Effector CD8-positive, alpha-beta T cell (primary cell): ENCODE data around the gene FAM163B.

Source experiments
- DNase-seq: peaks from one replicate; lab custom pipeline; 2025; lab: John Stamatoyannopoulos, UW

FAM163B gene

DNA sequence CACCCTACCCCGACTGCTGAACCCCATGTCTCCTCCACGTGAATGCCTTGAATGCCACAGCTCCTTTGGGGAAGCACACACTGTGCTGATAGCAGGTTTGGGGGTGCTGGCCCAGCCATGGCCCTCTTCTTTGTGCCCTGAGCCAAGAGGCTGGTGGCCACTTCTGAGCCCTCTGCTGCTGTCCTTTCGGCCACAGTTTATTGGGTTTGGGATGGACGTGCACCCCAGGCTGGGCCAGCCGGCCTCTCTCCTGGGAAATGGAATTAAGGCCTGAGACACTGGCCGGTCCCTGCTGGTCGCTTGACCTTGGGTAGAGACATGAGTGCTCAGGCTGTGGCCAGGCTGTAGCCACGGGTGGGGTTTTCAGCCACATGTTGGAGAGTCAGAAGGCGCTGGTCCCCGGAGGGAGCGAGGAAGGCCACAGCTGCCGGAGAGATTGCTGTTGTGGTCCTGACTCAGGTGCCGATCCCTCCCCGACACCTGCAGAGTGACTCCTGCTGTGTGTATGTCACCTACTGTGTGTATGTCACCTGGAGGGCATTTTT, 26.6 kb downstream of the FAM163B start:
- DNase-seq, result no peak

DNA sequence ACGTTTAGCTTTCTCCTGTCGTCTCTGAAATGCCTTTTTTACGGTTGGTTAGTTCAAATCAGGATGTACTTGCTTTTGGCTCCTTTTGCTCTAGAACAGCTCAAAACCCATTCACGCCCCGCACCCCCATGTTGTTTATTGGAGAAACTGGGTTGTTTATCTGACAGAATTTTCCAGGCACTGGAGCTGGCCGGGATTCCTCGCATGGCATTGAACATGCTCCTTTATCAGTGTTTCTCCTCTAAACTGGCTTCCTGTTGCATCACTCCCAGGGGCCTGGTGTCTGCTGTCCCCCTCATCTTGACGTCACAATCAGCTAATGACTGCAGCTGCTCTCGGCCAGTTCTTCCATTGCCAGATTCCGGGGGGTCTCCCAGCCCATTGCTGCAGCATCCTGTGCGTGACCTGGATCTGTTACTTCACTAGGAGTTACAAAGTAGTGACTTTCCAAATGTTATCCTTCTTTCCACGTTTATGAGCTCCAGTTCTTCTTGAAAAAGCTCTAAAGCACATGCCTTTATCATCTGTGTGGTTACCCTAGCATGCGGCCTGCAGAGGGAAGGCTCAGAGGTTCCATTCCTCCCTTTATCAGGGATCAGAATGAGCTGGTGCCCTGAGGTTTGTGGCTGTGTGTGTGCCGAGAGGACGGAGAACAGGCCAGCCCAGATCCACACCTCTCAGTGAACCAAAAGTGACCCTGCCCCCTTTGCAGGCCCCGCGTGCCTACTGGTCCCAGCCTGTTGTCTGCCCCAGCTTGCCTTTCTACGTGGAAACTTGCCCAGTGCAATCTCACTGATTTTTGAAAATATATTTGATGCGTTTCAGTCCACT, 27.5 kb downstream of the FAM163B start:
- DNase-seq, result no peak

DNA sequence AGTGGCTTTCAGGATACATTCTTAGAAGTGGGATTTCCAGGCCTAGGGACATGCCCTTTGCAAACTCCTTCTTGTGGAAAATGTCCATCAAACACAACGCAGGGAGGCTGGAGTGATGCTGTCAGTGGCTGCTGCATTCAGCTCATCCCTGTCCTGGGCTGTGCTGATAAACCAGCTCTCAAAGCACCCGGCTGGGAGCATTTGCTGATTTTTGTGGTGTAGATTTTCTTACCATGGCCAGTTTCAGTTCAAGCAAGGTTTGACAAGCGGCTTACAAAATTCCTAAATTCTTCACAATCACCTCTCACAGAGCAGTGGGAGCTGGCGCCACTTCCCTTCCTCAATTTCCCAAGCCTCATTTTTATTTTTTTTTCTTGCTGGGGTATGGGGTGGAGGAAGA, 28.2 kb downstream of the FAM163B start:
- no peak for DNase-seq

DNA sequence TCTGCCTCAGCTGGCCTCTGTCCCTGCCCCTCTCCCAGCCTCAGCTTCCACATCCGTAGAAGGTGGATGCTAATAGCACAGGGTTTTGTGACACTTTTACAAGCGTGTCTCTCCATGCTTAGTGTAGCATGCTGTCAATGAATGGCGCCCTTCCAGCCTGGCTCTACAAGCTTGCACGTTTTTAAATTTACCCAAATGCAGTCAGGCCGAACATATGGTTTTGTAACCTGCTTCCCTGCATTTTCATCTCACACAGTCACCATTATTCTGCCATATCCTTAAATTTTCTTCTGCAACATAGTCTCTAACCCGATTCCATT, 28.8 kb downstream of the FAM163B start:
- no peak for DNase-seq

DNA sequence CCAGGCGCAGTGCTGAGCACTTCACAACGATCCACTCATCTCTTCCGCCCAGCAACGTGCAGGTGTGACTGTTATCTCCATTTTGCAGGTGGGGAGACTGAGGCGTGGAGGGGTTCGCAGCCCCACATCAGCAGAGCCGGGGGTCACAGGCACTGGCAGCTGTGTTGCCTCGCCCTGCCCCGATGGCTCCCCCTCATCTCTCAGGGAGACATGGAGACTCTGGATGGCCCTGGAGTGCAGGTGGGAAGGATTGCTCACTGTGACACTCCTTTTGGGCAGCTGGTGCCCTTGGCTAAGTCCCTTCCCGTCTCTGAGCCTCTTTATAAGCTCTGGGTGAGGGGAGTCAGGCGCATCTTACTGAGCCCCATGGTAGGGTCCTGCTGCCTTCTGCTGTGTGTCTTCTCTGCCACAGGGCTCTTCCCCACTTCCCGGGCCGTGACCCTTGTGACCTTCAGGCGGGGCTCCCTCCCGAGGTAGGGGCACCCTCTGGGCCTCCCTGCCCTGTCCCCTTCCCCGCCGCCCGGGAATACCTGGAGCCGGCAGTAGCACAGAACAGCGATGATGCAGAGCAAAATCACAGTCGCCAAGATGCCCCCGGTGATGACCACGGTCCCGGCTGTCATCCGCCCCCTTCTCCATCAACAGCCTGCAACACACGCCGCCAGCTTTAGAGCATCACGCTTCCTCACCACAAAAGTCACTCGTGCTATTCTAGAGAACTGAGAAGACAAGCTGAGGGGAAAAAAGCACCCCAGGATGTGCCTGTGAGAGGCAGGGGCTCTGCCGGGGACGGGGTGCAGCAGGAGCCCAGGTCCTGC, 29.4 kb downstream of the FAM163B start:
- DNase-seq, result no peak

DNA sequence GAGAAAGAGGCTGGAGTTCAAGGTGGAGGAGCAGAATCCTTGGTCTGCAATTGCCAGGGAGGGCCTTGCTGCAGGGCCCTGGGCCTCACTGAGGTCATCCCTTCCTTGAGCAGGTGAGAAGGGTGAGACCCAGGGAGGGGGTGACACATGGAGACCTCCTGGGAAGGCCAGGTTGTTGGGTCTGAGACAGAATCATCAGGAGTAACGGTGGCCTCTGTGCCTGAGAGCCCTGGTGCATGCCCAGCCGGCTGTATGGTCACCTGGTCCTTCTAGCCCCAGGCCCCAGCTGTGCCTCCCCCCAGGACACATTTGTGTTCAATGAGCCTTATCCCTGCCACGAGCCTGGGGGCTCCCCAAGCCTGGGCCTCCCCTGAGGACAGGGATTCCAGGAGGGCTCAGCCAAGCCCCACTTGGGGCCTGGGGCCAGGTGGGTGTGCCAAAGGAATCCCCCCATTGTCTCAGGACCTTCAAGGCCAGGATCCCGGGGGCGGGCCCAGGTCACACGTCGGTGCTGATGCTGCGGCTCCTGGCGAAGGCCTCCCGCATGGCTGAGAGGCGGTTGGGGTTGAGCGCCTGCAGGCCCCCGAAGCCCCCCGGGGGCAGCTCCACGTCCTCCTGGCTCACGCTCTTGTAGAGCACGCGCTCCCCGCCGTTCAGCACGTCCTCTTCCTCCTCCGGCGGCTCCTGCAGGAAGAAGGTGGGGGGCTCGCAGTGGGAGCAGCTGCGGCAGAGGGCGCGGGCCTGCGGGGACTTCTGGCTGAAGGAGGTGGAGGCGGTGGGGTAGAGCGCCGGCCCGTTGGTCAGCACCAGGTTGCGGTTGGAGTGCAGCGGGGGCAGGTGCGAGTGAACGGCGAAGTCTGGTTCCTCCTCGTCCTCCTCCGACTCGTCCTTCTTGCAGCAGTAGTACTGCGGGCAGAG, 30.4 kb downstream of the FAM163B start:
- no peak for DNase-seq

DNA sequence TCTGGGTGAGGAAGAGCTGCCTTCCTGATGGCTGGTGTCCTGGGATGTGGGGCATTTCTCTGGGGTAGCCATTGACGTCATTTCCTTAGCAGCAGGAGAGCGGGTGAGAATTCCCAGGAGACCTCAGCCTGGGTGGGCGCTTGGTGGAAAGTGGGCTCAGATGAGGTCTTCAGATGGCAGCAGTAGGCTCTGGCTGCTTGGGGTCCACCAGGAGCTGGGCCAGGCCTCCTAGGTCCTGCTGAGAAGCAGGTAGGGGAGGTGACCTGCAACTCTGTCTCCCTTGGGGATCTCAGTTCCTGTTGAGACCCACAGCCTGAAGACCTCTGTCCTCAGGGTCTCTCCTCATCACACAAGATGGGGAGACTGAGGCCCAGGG, 31.5 kb downstream of the FAM163B start:
- DNase-seq, result no peak

DNA sequence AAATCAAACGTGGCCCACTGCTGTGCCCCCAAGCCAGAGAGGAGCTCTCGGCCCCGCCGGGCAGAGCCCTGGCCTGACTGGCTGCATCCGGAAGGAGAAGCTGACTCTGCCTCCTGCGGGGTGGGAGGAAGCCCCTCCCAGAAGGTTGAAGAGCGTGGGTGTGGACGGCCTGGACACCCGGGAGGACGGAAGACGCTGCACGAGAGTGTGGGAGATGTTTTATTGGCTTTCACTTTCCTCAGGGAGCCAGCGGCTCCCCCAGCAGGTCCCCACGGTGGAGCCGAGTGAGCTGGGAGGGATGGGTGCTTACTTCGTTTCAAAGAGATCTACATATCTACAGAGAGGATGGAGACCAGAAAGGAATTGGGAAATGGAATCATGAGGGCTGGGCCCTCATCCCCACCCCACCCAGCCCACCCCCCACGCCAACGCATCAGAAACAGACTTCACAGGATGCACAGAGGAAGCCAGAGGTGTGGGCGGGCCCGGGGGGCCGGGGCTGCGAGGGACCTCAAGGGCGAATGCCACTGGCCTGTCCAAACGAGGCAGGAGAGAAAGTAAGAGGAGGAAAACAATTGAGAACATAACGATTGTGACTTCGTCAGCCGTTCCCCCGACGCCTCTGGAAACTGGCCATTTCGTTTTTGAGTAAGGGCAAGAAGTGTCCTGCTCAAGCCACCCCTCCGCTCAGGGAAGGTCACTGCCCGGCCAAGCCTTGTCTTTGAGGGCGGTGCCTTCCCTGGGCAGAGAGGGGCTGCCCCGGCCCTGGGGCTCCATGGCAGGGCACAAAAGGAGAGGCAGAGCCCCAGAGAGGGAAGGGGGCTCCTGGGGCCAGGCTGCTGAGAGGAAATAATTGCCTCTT, 32.1 kb downstream of the FAM163B start:
- DNase-seq, result no peak

DNA sequence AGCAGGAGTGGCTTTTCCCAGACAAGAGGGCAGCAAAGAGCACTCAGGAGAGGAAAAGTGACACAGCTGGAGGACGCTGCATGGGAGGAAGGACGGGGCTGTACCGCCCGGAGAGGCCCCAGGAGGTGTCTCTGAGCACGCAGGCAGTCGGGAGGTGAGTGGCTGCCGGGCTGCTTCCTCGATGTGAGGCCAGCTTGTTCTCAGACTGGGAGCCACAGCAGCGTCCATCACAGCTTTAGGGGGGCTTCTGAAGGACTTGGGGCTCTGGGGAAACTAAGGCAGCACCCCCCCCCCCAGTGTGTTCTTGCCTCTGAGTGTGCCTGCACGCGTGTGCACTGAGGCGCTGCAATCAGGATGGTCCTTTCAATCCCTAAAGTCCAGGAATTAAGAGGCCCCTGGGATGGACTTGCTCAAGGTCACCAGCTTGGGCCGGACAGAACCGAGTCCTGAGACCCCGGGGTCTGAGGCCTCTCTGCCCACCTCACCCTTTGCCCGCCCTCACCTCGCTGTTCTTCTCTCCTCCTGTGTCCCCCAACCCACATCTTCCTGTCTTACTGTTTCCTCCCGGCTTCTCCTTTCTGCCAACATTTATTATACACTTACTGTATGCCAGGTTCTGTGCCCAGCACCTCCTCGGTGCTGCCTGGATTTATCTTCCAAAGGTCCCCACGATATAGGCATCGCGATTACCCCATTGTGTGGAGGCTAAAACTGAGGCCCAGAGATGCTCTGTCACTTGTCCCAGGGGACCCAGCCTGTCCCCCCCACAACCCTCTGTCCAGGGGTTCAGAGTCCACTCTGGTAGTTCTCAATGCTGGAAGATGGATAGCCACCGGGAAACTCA, 32.9 kb downstream of the FAM163B start:
- DNase-seq, result no peak

DNA sequence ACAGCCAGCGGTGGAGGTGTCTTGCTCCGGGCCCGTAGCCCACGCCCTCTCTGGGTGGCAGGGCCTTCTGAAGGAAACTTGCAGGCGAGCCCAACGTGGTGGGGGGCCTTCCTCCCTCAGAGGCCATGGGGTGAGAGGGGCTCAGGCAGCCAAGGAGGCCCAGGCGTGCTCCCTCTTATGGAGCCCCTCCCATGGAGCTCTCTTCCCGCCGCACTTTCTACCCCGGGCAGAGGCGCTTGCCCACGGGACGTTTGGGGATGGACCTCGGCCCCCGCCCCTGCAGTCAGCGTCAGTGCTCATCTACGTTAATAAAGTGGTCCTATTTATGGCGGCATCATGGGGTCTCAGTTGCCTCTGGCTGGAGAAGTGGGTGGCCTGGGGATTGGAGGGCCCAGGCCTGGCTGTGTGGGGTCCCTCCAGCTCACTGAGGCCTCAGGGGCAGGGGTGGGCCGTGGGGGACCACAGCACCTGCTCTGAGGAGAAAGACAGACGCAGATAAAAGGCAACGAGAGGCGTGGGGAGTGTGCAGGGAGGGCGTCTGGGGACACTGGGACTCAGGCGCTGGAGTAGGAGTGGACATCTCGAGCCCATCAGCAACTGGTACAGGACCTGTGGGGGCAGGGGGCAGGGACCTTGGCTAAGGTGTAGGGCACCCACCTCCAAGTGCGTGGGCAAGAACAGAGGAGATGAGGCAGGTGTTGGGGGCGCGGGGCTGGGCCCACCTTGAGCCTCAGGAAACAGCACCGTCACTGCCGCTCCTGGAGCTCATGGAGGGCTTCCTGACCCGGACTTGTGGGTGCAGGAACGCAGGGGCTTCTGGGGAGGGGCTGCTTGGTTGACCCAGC, 33.8 kb downstream of the FAM163B start:
- no peak for DNase-seq

DNA sequence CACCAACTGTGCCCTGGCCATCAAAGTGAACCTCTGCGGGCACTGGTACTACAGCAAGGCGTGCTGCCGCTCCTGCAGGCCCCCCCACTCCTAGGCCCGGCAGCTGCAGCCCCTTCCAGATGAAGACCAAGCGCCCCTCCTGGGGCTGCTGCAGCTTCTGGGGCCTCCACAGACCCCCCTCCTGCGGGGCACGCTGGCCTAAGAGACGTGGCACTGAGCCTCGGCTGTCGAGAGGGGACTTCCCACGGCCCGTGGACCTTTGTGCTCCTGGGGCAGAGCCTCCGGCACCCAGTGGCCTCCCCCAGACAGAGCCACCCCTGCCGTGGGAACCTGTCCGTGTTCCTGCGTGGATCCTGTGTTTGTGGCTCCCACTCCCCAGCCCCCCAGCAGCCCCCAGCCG, 34.4 kb downstream of the FAM163B start:
- DNase-seq, result no peak

DNA sequence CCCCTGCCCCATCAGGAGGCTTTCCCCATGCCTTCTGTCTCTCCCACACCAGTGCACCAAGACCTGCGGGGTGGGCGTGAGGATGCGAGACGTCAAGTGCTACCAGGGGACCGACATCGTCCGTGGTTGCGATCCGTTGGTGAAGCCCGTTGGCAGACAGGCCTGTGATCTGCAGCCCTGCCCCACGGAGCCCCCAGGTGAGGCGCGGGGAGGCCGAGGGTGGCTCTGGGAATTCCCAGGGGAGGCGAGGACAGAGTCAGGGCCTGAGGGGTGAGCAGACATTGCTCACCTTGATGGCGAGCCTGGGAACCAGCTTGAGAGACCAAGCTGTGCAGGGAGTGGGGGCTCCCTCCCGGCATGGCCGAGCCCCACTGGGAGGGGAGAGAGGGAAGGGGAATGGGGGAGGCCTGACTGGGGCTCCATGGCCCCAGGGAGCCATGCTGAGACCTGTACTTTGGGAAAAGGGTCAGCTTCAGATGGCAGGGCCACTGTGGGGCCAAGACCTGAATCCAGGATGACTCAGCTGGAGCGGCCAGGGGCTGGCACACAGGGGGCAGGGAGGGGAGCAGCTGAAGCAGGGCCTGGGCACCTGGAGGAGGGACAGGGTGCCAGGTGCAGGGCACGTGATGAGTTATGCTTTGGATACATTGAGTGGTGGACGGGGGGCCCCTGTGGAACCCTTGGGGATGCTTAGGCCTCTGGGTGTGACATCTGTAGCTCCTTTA, 35.2 kb downstream of the FAM163B start:
- no peak for DNase-seq

DNA sequence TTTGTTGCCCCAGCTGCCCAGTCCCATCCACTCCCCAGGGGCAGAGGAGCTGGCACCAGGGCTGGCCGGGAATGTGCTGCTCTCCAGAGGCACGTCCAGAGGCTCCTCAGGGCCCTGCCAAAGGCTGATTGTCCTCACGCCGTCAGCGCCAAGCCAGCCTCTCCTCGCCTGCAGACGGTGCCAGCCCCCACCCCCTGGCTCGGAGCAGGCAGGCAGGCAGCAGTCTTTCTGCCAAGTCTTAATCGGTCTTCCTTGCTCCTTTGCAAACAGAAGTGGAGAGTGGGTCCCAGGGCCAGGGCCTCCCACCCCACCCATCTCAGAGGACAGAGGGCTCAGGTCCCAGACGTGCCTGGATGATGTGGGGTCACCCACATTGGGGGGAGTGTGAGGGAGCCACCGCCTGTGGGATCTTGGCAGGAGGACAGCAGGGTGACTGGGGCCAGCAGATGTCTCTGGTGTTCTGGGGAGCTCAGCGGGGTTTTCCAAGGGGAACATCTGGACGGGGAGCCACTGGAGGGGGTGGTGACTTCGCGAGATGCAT, 36.3 kb downstream of the FAM163B start:
- DNase-seq, result no peak

DNA sequence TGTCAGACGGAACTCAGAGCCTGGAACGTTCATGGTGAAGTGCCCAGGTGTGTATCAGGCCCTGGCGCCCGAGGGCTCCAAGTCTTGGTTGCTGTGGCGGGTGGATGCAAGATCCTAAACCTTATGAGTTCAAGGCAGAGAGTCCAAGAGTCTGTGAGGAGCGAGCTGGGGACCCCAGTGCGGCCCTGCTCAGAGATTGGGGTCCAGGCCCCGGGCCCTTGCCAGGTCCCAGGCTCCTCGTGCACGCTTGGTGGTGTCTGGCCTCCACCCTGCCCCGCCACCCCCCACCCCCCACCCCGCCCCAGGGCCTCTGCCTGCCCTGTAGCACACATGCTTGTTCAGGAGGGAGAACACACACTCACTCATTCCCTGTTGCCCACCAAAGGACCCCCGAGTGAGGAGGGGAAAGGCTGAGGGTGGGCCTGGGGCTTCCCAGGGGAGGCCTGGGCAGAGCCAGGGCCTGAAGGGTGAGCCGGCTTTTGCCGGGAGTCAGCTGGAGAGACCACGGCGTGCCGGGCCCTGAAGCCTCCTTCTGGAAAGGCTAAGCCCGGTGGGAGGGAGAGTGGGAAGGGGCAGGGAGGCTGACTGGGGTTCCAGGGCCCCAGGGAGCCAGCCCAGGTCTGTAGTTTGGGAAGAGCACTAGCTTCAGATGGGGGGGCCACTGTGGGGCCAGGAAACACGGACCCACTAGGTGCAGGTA, 37.1 kb downstream of the FAM163B start:
- DNase-seq, result no peak

DNA sequence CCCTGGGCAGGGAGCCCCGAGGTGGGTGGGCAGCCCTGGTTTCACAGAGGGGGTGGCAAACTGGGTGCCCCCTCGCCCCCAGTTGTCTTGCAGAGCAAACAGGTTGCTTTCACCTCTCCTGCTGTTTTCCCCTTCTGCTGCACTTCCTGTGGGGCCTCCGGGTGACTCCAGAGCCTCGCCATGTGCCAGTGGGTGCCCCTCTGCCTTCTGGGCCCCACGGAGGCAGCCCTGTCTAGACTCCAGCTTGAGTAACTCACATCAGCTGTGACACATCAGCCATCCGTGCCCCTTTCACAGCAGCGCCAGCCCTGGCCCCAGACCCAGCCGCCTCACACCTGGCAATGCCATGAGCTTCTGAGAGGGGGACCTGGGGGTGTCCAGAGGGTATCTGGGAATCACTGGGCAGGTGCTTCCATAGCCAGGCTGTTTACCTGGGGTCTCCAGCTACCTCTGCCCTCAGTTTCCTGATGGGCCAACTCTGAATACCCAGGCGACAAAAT, 37.7 kb downstream of the FAM163B start:
- DNase-seq, result no peak

DNA sequence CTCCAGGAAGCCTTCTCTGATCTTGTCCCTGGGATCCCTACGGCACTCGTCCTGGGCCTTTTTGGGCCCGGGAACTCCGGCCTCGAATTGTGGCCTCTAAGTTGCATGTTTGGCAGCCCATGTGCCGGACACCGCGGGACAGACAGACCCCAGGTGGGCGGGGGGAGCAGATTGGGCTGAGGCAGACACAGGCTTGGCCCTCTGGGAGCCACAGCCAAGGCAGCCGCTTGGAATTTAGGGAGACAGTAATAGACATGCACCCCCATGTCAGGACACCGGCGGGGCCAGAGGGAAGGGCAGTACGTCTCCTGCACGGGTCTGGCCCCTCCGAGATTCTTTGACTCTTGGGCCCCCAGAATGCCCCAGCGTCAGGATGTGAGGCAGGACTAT, 38.5 kb downstream of the FAM163B start:
- no peak for DNase-seq

DNA sequence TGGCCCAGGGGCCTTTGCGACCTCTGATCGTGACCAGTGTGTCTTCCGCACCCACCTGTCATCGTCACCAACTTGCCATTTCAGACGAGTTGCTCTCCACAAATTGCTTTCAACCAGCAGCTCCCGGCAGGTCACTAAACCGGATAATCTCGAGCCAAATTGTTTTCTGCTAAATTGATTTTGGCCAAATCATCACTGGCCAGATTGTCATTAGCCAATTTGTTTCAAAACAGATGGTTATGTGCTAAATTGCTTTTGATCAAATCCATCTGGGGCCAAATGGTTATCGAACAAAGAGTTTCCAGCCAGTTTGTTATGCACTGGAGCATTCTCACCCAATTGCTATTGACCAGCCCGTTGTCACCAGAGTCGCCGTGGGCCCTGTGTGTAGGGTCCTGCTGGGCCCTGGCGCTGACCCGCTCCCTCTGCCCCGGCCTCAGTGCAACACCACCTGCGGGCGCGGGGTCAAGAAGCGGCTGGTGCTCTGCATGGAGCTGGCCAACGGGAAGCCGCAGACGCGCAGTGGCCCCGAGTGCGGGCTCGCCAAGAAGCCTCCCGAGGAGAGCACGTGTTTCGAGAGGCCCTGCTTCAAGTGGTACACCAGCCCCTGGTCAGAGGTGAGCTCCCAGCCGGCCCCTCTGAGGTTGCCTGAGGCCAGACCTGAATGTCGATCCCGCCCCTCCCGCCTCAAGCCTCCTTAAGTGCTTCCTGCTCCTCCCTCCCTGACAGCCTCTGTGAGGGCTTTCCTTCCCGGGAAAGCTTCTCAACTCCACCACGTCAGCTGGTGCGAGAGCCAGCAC, 39.1 kb downstream of the FAM163B start:
- DNase-seq, result no peak
